GM12873 (cell line): ENCODE results near the gene ZNF764.

Experiments
- TF ChIP-seq, protein P1 (sequence below): IDR thresholded peaks from 2 replicates; pipeline ENCODE4 v1.5.1; 2012; ENCODE audit warnings: low read depth, mild to moderate bottlenecking, moderate library complexity, low read length, control low read depth; ENCODE audit not compliant: insufficient read depth; ENCODE audit errors: missing control alignments

The ZNF764 gene

DNA sequence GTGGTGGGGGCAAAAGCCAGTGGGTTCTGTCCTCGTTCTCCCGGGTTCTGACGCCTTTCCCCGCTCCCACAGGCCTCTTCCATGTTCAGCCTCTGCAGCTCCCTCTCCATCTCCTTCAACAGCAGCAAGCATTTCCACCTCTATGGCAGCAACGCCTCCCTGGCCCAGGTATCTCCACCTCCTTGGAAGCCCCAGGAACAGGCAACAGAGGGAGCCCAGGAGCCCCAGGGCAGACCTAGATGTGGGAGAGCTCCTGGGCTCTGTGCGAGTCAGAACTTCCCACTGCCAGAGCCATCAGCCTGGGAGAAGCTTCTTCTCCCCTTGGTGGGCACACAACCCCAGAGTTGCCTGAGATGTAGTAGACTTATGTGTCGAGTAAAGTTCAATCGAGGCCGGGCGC, 39.6 kb downstream of the ZNF764 start:
- TF ChIP-seq, protein P1, sequence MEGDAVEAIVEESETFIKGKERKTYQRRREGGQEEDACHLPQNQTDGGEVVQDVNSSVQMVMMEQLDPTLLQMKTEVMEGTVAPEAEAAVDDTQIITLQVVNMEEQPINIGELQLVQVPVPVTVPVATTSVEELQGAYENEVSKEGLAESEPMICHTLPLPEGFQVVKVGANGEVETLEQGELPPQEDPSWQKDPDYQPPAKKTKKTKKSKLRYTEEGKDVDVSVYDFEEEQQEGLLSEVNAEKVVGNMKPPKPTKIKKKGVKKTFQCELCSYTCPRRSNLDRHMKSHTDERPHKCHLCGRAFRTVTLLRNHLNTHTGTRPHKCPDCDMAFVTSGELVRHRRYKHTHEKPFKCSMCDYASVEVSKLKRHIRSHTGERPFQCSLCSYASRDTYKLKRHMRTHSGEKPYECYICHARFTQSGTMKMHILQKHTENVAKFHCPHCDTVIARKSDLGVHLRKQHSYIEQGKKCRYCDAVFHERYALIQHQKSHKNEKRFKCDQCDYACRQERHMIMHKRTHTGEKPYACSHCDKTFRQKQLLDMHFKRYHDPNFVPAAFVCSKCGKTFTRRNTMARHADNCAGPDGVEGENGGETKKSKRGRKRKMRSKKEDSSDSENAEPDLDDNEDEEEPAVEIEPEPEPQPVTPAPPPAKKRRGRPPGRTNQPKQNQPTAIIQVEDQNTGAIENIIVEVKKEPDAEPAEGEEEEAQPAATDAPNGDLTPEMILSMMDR, result no peak

DNA sequence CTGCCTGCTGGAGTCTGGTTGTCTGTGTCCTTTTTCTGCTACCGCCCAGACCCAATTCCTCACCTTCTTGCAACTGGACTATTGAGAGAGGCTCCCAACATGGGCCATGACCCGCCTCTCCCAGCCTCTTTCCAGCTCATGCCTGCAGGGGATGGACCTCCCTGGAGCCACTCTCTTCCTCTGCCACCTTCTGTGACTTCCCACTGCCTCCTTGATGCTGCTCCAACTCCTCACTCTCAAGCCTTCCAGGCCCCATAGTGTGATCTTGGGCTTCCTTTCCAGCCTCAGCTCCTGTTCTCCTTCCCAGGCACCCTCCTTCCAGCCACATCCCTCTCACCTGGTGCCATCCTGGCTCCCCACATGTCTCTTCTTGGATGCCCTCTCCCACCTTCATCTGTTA, 42.9 kb downstream of the ZNF764 start:
- TF ChIP-seq, protein P1, result no peak

DNA sequence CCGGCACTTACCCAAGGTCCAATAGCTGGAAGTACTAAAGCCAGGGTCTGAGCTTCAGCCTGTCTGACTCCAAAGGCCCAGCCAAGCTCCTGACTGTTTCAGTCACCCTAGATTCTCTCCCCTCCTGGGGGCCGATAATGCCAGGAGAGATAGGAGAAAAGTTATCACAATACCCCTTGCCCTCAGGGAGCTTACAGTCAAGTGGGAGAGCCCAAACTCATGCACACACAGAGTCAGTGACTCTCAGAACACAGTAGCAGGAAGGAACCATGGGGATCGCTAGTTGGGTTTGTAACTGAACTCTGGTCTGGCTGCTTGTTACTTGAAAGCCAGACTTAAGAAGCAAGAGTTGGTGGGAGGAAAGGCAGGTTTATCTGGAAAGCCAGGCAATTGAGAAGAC, 46.7 kb downstream of the ZNF764 start:
- TF ChIP-seq, protein P1, result no peak

DNA sequence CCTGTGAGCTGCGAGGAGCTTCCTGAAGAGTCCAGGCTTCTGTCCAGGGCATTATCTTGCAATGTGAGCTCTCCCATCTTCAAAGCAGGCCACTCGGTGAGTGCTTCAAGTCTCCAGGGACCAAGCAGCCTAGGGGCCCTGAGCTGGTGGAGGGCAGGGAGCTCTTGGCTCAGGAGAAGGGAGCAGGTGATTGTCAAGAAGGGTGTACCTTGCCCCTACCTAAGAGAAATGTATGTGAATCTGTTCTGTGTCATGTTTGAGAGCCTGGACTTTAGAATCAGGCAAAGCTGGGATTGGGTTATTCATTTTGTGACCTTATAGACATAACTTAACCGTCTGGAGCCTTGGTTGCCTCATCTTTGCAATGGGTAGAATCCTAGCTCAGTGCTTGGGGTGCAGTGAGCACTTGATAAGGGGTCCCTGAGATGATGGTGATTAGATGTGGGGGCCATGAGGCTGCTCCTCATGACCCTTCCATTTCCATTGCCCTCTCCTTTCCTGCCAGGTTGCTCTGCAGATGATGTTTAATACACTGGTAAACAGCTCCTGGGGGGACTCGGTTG, 47.7 kb downstream of the ZNF764 start:
- TF ChIP-seq, protein P1, result no peak

DNA sequence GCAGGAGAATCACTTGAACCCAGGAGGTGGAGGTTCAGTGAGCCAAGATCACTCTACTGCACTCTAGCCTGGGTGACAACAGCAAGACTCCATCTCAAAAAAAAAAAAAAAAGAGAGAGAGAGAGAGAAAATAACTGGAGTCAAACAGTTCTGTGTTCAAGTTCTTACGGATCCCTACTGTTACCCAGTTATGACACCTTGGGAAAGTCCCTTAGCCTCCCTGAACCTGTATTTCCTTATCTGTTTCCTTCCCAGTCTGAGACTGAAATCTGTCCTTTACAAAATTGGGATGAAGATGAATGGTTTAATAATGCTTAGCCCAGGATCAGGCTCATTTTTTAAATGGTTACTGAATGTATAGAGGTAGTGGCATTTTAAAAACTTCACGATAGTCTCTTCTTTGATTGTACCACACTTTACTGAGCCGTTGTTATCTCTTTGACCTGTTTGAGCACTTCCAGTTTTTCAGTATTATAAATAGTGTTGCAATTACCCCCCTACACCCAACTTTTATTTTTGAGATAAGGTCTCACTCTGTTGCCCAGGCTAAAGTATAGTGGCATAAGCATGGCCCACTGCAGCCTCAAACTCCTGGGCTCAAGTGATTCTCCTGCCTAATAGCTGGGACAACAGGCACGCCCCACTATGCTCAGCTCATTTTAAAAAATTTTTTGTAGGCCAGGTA, 49.0 kb downstream of the ZNF764 start:
- TF ChIP-seq, protein P1, result no peak
